ENCODE data around the gene CDHR2. TPM values are rescaled to one million over a fixed set of nuclear protein-coding genes. Genes with fewer than 3 reads are reported as not detected.

The CDHR2 gene
- total RNA-seq, 4 donors from 2014 or later: 0.10 to 0.23 TPM; not detected in 2

- peaks cover 52% of the 10 kb centered on the region for H3K36me3 ChIP-seq
- TF ChIP-seq POLR2AphosphoS5 (IDR thresholded peaks at IDR 0.05) (no peak), POLR2A (IDR thresholded peaks at IDR 0.05) (no peak), EP300 (IDR thresholded peaks at IDR 0.05) (no peak)
- TF ChIP-seq, protein P1, sequence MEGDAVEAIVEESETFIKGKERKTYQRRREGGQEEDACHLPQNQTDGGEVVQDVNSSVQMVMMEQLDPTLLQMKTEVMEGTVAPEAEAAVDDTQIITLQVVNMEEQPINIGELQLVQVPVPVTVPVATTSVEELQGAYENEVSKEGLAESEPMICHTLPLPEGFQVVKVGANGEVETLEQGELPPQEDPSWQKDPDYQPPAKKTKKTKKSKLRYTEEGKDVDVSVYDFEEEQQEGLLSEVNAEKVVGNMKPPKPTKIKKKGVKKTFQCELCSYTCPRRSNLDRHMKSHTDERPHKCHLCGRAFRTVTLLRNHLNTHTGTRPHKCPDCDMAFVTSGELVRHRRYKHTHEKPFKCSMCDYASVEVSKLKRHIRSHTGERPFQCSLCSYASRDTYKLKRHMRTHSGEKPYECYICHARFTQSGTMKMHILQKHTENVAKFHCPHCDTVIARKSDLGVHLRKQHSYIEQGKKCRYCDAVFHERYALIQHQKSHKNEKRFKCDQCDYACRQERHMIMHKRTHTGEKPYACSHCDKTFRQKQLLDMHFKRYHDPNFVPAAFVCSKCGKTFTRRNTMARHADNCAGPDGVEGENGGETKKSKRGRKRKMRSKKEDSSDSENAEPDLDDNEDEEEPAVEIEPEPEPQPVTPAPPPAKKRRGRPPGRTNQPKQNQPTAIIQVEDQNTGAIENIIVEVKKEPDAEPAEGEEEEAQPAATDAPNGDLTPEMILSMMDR (IDR thresholded peaks at IDR 0.05): no peak
- no peaks in the 10 kb centered on the region for H3K27me3 ChIP-seq
- WGBS: 87% methylated on average over 11 of the region's 26 CpGs
- peaks cover 50% of the 10 kb centered on the region for H3K4me1 ChIP-seq
- H3K4me3 ChIP-seq: no peak overlapping the region
- H3K9me3 ChIP-seq: no peaks in the 10 kb centered on the region
- no peak overlapping the region for H3K27ac ChIP-seq
- no peak for DNase-seq (ENCODE audit: low spot score in 2 of 2)
Measured at GRCh38 chr5:176529116-176529740, 19.9 kb upstream of the CDHR2 start.

DNA sequence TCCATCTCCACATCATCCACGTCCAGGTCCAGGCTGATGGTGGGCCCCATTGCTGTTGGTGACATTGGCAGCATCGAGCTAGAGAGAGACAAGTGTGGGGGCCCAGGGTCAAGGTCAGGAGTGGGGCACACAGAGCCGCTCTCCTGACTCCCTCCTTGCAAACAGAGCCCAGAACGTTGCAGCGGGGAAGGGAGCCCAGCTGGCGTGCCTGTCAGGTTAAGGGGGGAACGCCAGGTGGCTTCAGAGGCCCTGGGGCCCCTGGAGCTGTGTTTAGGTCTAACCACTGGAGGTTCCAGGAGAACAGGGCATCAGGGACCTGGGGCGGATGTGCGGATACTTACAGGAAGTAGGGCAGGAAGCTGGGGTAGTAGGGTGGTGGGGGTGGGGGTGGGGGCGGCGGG is 19.4 kb upstream of the CDHR2 start:
- H3K36me3 ChIP-seq: peaks cover 52% of the 10 kb centered on the region
- no peaks in the 10 kb centered on the region for H3K9me3 ChIP-seq
- no peak overlapping the region for H3K27ac ChIP-seq
- H3K4me1 ChIP-seq: peaks cover 55% of the 10 kb centered on the region
- TF ChIP-seq POLR2AphosphoS5 (IDR thresholded peaks at IDR 0.05): no peak
- TF ChIP-seq, protein P1 (IDR thresholded peaks at IDR 0.05): no peak
- TF ChIP-seq EP300 (IDR thresholded peaks at IDR 0.05): no peak
- no peak for TF ChIP-seq POLR2A (IDR thresholded peaks at IDR 0.05)
- DNase-seq (ENCODE audit: low spot score in 2 of 2): no peak
- no peak overlapping the region for H3K4me3 ChIP-seq
- no peaks in the 10 kb centered on the region for H3K27me3 ChIP-seq
- WGBS: 79% methylated on average over 6 of the region's 11 CpGs

- Histone ChIP-seq H3K9me3 (no peaks in the 10 kb centered on the region), H3K27ac (no peak overlapping the region), H3K27me3 (no peaks in the 10 kb centered on the region), H3K4me3 (no peak overlapping the region), H3K4me1 (peaks cover 63% of the 10 kb centered on the region), H3K36me3 (peaks cover 52% of the 10 kb centered on the region)
- WGBS: 70% methylated on average over 8 of the region's 28 CpGs
- TF ChIP-seq EP300 (IDR thresholded peaks at IDR 0.05) (no peak), POLR2A (IDR thresholded peaks at IDR 0.05) (no peak), POLR2AphosphoS5 (IDR thresholded peaks at IDR 0.05) (no peak)
- TF ChIP-seq, protein P1 (IDR thresholded peaks at IDR 0.05): no peak
- no peak for DNase-seq (ENCODE audit: low spot score in 2 of 2)
Measured at GRCh38 chr5:176530393-176530982, 18.7 kb upstream of the CDHR2 start.

- Histone ChIP-seq H3K27ac (no peak overlapping the region), H3K4me3 (no peak overlapping the region), H3K36me3 (peaks cover 52% of the 10 kb centered on the region), H3K4me1 (peaks cover 70% of the 10 kb centered on the region), H3K27me3 (no peaks in the 10 kb centered on the region), H3K9me3 (no peaks in the 10 kb centered on the region)
- no peak for DNase-seq (ENCODE audit: low spot score in 2 of 2)
- 63% methylated on average over 11 of the region's 24 CpGs for WGBS
- TF ChIP-seq, protein P1 (IDR thresholded peaks at IDR 0.05): no peak
- TF ChIP-seq EP300 (IDR thresholded peaks at IDR 0.05) (no peak), POLR2A (IDR thresholded peaks at IDR 0.05) (no peak), POLR2AphosphoS5 (IDR thresholded peaks at IDR 0.05) (no peak)
Measured at GRCh38 chr5:176530983-176531901, 17.9 kb upstream of the CDHR2 start.

Measured in suprapubic skin (tissue), 4 donors.